Smooth muscle cell (in vitro differentiated cells): ENCODE results near the gene SGIP1. TPM values are rescaled to one million over a fixed set of nuclear protein-coding genes. Genes with fewer than 3 reads are reported as not detected.
A peak's percentile ranks its signal among the peaks of the same experiment; 100 is the strongest.

Source experiments
- DNase-seq: peaks from one replicate; lab custom pipeline; 2025; ENCODE audit not compliant: unreplicated experiment; lab: John Stamatoyannopoulos, UW
- H2AFZ ChIP-seq: fragments of 200-600 bp; sonication (generic); 2 replicates; pipeline ENCODE4 v1.6.0; 2016; ENCODE audit warnings: antibody characterized with exemption, low read depth, mild to moderate bottlenecking
- H3F3A ChIP-seq: fragments of 200-600 bp; sonication (generic); 2 replicates; pipeline ENCODE4 v1.6.0; 2017; ENCODE audit warnings: antibody characterized with exemption, low read depth
- H3K27ac ChIP-seq: fragments of 200-600 bp; sonication (generic); 2 replicates; pipeline ENCODE4 v1.5.1; 2016; ENCODE audit warnings: low read depth, mild to moderate bottlenecking
- H3K27me3 ChIP-seq: fragments of 200-600 bp; sonication (generic); 2 replicates; pipeline ENCODE4 v1.6.1; 2016; ENCODE audit warnings: low read depth, mild to moderate bottlenecking
- H3K36me3 ChIP-seq: fragments of 200-600 bp; sonication (generic); 2 replicates; pipeline ENCODE4 v1.5.1; 2016; ENCODE audit warnings: low read depth
- H3K4me1 ChIP-seq: fragments of 200-600 bp; sonication (generic); 2 replicates; pipeline ENCODE4 v1.5.1; 2016; ENCODE audit warnings: low read depth
- H3K4me2 ChIP-seq: fragments of 200-600 bp; sonication (generic); 2 replicates; pipeline ENCODE4 v1.6.0; 2016; ENCODE audit warnings: mild to moderate bottlenecking
- H3K4me3 ChIP-seq: fragments of 200-600 bp; sonication (generic); 2 replicates; pipeline ENCODE4 v1.5.1; 2016; ENCODE audit warnings: mild to moderate bottlenecking
- H3K79me2 ChIP-seq: fragments of 200-600 bp; sonication (generic); 2 replicates; pipeline ENCODE4 v1.6.0; 2016; ENCODE audit warnings: low read depth, mild to moderate bottlenecking
- H3K9ac ChIP-seq: fragments of 200-600 bp; sonication (generic); 2 replicates; pipeline ENCODE4 v1.6.0; 2016; ENCODE audit warnings: low read depth
- H3K9me3 ChIP-seq: fragments of 200-600 bp; sonication (generic); replicated peaks from 2 replicates; pipeline ENCODE4 v1.5.1; 2016; ENCODE audit warnings: low read depth
- H4K20me1 ChIP-seq: fragments of 200-600 bp; sonication (generic); 2 replicates; pipeline ENCODE4 v1.6.0; 2016; ENCODE audit warnings: low read depth
- WGBS: methylation state at CpG from one replicate; pipeline ENCODE4 v1.1.7; 2016; ENCODE audit warnings: low lambda C conversion rate; 5-methylcytosine and 5-hydroxymethylcytosine counted together
- polyA plus RNA-seq: library from polyadenylated mRNA; unstranded; fragments of >200 nt; fragmentation: Nextera tagmentation; extraction: Ambion mirVana; gene quantifications from 2 replicates; pipeline ENCODE4 v1.2.1, GENCODE V29; 2016
- total RNA-seq: library from RNA; depleted of rRNA; stranded (reverse); fragments of >200 nt; gene quantifications from 2 replicates; pipeline ENCODE4 v1.2.3, GENCODE V29; 2014
- TF ChIP-seq, protein P1 (sequence below): fragments of 200-600 bp; sonication (generic); IDR thresholded peaks from 2 replicates; pipeline ENCODE4 v1.5.1; 2017; ENCODE audit warnings: borderline replicate concordance, mild to moderate bottlenecking, antibody characterized with exemption; ENCODE audit not compliant: insufficient read depth, poor library complexity, severe bottlenecking

The SGIP1 gene
- total and polyA plus RNA-seq, 2 experiments from 2014 or later, result 0.89 to 3.5 TPM

DNA sequence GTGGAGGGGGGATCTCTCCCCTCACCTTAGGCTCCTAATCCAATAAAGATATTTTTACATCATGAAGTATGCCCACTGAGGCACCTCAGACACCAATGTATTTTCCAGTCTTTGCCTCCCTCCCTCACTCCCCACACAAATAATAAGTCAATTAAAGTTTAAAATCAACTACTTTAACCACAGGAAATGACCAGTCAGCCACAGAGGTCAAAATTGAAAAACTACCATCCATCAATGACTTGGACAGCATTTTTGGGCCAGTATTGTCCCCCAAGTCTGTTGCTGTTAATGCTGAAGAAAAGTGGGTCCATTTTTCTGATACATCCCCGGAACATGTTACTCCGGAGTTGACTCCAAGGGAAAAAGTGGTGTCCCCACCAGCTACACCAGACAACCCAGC is 147.7 kb downstream of the SGIP1 start:
- Histone ChIP-seq H2AFZ (no peak overlapping the region), H3K4me1 (no peaks in the 10 kb centered on the region), H3K27ac (no peak overlapping the region), H3K4me3 (no peak overlapping the region), H3K4me2 (no peak overlapping the region), H3K27me3 (no peaks in the 10 kb centered on the region), H3K9ac (no peak overlapping the region), H3K9me3 (no peaks in the 10 kb centered on the region), H3K36me3 (no peaks in the 10 kb centered on the region), H3K79me2 (no peaks in the 10 kb centered on the region), H4K20me1 (no peaks in the 10 kb centered on the region), H3F3A (no peaks in the 10 kb centered on the region)
- 100% methylated on average over 2 of the region's 2 CpGs for WGBS
- DNase-seq, result no peak
- TF ChIP-seq, protein P1, sequence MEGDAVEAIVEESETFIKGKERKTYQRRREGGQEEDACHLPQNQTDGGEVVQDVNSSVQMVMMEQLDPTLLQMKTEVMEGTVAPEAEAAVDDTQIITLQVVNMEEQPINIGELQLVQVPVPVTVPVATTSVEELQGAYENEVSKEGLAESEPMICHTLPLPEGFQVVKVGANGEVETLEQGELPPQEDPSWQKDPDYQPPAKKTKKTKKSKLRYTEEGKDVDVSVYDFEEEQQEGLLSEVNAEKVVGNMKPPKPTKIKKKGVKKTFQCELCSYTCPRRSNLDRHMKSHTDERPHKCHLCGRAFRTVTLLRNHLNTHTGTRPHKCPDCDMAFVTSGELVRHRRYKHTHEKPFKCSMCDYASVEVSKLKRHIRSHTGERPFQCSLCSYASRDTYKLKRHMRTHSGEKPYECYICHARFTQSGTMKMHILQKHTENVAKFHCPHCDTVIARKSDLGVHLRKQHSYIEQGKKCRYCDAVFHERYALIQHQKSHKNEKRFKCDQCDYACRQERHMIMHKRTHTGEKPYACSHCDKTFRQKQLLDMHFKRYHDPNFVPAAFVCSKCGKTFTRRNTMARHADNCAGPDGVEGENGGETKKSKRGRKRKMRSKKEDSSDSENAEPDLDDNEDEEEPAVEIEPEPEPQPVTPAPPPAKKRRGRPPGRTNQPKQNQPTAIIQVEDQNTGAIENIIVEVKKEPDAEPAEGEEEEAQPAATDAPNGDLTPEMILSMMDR, result no peak

DNA sequence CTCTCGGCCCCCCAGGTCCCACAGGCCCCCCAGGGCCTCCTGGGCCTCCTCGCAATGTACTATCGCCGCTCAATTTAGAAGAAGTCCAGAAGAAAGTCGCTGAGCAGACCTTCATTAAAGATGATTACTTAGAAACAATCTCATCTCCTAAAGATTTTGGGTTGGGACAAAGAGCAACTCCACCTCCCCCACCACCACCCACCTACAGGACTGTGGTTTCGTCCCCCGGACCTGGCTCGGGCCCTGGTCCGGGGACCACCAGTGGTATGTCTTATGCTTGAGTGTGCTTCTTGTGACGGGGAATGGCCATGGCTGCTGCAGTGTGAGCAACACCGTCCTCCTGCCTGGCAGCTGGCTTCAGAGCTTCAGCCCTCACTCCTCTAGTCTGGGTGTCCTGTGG is 148.2 kb downstream of the SGIP1 start:
- no peaks in the 10 kb centered on the region for H3K36me3 ChIP-seq
- H3K27me3 ChIP-seq, result no peaks in the 10 kb centered on the region
- 97% methylated on average over 10 of the region's 11 CpGs for WGBS
- TF ChIP-seq, protein P1, result no peak
- H3F3A ChIP-seq, result no peaks in the 10 kb centered on the region
- DNase-seq, result no peak
- H3K4me2 ChIP-seq, result no peak overlapping the region
- no peak overlapping the region for H3K9ac ChIP-seq
- H3K4me1 ChIP-seq, result no peaks in the 10 kb centered on the region
- H3K79me2 ChIP-seq, result no peaks in the 10 kb centered on the region
- no peak overlapping the region for H3K4me3 ChIP-seq
- H3K27ac ChIP-seq, result no peak overlapping the region
- no peak overlapping the region for H2AFZ ChIP-seq
- no peaks in the 10 kb centered on the region for H4K20me1 ChIP-seq
- H3K9me3 ChIP-seq, result no peaks in the 10 kb centered on the region

DNA sequence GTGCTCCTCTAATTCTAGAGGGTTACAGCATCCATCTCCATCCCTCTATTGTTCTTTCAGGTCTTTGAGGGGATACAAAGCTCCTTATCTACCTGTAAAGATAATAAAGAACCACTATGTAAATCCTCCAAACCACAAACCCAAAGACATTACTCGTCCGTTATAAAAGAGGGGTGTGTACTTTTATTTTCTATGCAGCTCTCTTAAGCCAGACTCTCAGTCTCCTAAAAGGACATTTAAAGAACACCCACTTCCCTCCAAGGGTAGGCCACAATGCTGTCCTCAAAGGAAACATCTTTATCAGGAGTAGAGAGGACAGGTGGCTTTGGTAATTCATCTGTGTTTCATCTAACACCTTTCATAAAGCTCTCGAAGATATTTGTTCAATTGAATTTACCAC is 150.4 kb downstream of the SGIP1 start:
- no peak overlapping the region for H3K4me2 ChIP-seq
- TF ChIP-seq, protein P1, result no peak
- no peaks in the 10 kb centered on the region for H3K4me1 ChIP-seq
- no peak for DNase-seq
- H3K9ac ChIP-seq, result no peak overlapping the region
- no peak overlapping the region for H3K4me3 ChIP-seq
- WGBS, result 72% methylated on average over 3 of the region's 3 CpGs
- no peaks in the 10 kb centered on the region for H4K20me1 ChIP-seq
- no peaks in the 10 kb centered on the region for H3K36me3 ChIP-seq
- H3K27ac ChIP-seq, result no peak overlapping the region
- H3K27me3 ChIP-seq, result no peaks in the 10 kb centered on the region
- no peaks in the 10 kb centered on the region for H3K9me3 ChIP-seq
- no peak overlapping the region for H2AFZ ChIP-seq
- no peaks in the 10 kb centered on the region for H3F3A ChIP-seq
- H3K79me2 ChIP-seq, result no peaks in the 10 kb centered on the region

DNA sequence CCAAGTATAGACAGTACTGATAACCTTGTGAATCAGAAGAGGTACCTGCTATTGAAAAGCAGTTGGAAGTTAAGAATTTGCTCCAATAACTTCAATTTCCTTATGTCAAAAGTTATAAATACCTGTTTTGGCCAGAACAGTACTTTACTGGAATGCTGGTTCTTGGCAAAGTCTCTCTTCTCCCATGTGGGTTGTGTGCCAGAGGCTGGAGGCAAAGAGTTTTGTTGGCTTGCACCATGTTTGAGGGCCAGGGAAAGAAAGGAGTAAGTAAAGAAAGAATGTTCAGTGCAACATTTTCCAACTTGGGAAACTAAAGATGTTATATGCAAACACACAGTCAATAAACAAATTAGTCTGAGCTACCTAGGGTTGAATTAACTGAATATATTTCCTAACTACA is 151.3 kb downstream of the SGIP1 start:
- H3K4me1 ChIP-seq, result peaks cover 2% of the 10 kb centered on the region
- H3K9me3 ChIP-seq, result no peaks in the 10 kb centered on the region
- peak overlapping the region; percentile 40 for H3K4me2 ChIP-seq
- TF ChIP-seq, protein P1, result no peak
- H3K36me3 ChIP-seq, result no peaks in the 10 kb centered on the region
- DNase-seq, result no peak
- no peak overlapping the region for H2AFZ ChIP-seq
- H3K27me3 ChIP-seq, result no peaks in the 10 kb centered on the region
- no peaks in the 10 kb centered on the region for H3K79me2 ChIP-seq
- no peaks in the 10 kb centered on the region for H4K20me1 ChIP-seq
- no peaks in the 10 kb centered on the region for H3F3A ChIP-seq
- H3K27ac ChIP-seq, result peak overlapping the region; percentile 74
- no peak overlapping the region for H3K4me3 ChIP-seq
- no peak overlapping the region for H3K9ac ChIP-seq
